ENCODE results near the gene CLDN8. TPM values are rescaled to one million over a fixed set of nuclear protein-coding genes. Genes with fewer than 3 reads are reported as not detected.

CLDN8 gene
- total and polyA plus RNA-seq, 10 of the 15 experiments (the other 5 are each of a cell fraction or from before 2014, with no cell fraction given) = not detected

- Histone ChIP-seq H3K79me2 (ENCODE audit: control insufficient read depth, insufficient read depth, low read length) (no peaks in the 10 kb centered on the region), H3K9me3 (replicated peaks; ENCODE audit: control insufficient read depth, insufficient read depth, low read length) (no peaks in the 10 kb centered on the region; the same call in 2 of the 3 replicates), H3K4me3 (no peak overlapping the region), H4K20me1 (ENCODE audit: control insufficient read depth, insufficient read depth) (no peaks in the 10 kb centered on the region), H3K4me2 (ENCODE audit: control insufficient read depth, insufficient read depth) (no peak overlapping the region), H2AFZ (ENCODE audit: control insufficient read depth, low read depth, low read length) (no peak overlapping the region), H3K27ac (ENCODE audit: control insufficient read depth, insufficient read depth) (no peak overlapping the region), H3K27me3 (replicated peaks in 1 of 2; ENCODE audit: control insufficient read depth in 2 of 2, insufficient read depth in 2 of 2, low read length in 1 of 2) (no peaks in the 10 kb centered on the region), H3K9ac (ENCODE audit: control insufficient read depth, insufficient read depth, low read length) (no peak overlapping the region), H3K4me1 (ENCODE audit: control insufficient read depth, insufficient read depth, low read length) (no peaks in the 10 kb centered on the region), H3K36me3 (ENCODE audit: control insufficient read depth in 2 of 2, insufficient read depth in 2 of 2, low read length in 1 of 2) (no peaks in the 10 kb centered on the region)
- intact Hi-C loops (cut with micrococcal nuclease; ENCODE audit: unreplicated experiment) (no loop called here), in situ Hi-C loops (cut with MboI) (no loop called here)
- ChIA-PET SMC1A (ENCODE audit: uncharacterized antibody, unreplicated experiment) (no interaction called here), RAD21 (ENCODE audit: unreplicated experiment) (no interaction called here), CTCF (no interaction called here), POLR2A (no interaction called here)
- FAIRE-seq (no peak), DNase-seq (ENCODE audit: low read depth, low spot score) (no peak), ATAC-seq (no peak)
- BruUV-seq (replicated peaks) = no TSS peak
- no peak for TF ChIP-seq ZNF217 (IDR thresholded peaks at IDR 0.05)
- TF ChIP-seq, protein P1, sequence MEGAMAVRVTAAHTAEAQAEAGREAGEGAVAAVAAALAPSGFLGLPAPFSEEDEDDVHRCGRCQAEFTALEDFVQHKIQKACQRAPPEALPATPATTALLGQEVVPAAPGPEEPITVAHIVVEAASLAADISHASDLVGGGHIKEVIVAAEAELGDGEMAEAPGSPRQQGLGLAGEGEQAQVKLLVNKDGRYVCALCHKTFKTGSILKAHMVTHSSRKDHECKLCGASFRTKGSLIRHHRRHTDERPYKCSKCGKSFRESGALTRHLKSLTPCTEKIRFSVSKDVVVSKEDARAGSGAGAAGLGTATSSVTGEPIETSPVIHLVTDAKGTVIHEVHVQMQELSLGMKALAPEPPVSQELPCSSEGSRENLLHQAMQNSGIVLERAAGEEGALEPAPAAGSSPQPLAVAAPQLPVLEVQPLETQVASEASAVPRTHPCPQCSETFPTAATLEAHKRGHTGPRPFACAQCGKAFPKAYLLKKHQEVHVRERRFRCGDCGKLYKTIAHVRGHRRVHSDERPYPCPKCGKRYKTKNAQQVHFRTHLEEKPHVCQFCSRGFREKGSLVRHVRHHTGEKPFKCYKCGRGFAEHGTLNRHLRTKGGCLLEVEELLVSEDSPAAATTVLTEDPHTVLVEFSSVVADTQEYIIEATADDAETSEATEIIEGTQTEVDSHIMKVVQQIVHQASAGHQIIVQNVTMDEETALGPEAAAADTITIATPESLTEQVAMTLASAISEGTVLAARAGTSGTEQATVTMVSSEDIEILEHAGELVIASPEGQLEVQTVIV (IDR thresholded peaks at IDR 0.05; ENCODE audit: borderline replicate concordance, partially characterized antibody) = no peak
- TF ChIP-seq EED (IDR thresholded peaks at IDR 0.05; ENCODE audit: low read depth) = no peak
- TF ChIP-seq, protein P2, sequence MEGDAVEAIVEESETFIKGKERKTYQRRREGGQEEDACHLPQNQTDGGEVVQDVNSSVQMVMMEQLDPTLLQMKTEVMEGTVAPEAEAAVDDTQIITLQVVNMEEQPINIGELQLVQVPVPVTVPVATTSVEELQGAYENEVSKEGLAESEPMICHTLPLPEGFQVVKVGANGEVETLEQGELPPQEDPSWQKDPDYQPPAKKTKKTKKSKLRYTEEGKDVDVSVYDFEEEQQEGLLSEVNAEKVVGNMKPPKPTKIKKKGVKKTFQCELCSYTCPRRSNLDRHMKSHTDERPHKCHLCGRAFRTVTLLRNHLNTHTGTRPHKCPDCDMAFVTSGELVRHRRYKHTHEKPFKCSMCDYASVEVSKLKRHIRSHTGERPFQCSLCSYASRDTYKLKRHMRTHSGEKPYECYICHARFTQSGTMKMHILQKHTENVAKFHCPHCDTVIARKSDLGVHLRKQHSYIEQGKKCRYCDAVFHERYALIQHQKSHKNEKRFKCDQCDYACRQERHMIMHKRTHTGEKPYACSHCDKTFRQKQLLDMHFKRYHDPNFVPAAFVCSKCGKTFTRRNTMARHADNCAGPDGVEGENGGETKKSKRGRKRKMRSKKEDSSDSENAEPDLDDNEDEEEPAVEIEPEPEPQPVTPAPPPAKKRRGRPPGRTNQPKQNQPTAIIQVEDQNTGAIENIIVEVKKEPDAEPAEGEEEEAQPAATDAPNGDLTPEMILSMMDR (IDR thresholded peaks at IDR 0.05 in 2 of 3, conservative IDR thresholded peaks at IDR 0.05 in 1 of 3; ENCODE audit: control insufficient read depth in 2 of 3, extremely low read depth in 1 of 3, insufficient read depth in 1 of 3, low read depth in 3 of 3, low read length in 3 of 3) = no peak
- TF ChIP-seq MYC (IDR thresholded peaks at IDR 0.05; ENCODE audit: insufficient read depth, insufficient read length, insufficient replicate concordance, low read length, severe bottlenecking) = no peak
- no peak for TF ChIP-seq WRNIP1 (IDR thresholded peaks at IDR 0.05; ENCODE audit: borderline replicate concordance, low read depth, low read length)
- no peak for TF ChIP-seq SKIL (IDR thresholded peaks at IDR 0.05; ENCODE audit: low read depth, poor library complexity, severe bottlenecking)
- TF ChIP-seq ZBTB11 (CRISPR knock-in tag; IDR thresholded peaks at IDR 0.05) = no peak
- no peak for TF ChIP-seq IKZF2 (IDR thresholded peaks at IDR 0.05)
- TF ChIP-seq ESRRA (IDR thresholded peaks at IDR 0.05; ENCODE audit: low read length) = no peak
- no peak for TF ChIP-seq HDAC2 (IDR thresholded peaks at IDR 0.05)
- TF ChIP-seq TAF1 (IDR thresholded peaks at IDR 0.05; ENCODE audit: borderline replicate concordance, low read depth, low read length) = no peak
- no peak for TF ChIP-seq RUNX3 (IDR thresholded peaks at IDR 0.05; ENCODE audit: low read length)
- TF ChIP-seq NFIC (IDR thresholded peaks at IDR 0.05; ENCODE audit: low read depth, low read length) = no peak
- no peak for TF ChIP-seq POLR2AphosphoS2 (IDR thresholded peaks at IDR 0.05; ENCODE audit: low read depth, low read length)
- TF ChIP-seq ZBED1 (IDR thresholded peaks at IDR 0.05; ENCODE audit: borderline replicate concordance) = no peak
- no peak for TF ChIP-seq CREB1 (IDR thresholded peaks at IDR 0.05; ENCODE audit: low read depth)
Measured at GRCh38 chr21:30222724-30223123, 6.8 kb upstream of the CLDN8 start.
